Measurements from ENCODE around the gene PLA2G4A.

DNA sequence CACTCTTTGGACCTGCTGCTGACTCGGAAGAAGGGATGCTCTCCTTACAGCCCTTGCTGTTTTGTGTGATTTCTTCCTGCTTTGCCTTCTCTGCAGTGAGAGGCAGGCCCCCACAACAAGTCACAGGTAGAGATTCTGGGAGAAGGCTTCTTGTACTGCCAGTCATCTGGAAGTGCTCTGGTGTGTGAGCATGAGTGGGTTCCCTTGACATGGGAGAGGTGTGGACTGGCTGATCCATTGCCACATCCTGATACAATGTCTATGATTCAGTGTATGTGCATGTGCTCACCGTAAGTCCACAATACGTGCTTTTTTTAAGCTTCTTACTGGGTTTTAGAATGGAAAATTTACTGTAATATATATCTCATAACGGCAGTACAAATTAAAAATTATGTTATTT lies 46.0 kb upstream of the PLA2G4A start:
- TF ChIP-seq, protein P1, sequence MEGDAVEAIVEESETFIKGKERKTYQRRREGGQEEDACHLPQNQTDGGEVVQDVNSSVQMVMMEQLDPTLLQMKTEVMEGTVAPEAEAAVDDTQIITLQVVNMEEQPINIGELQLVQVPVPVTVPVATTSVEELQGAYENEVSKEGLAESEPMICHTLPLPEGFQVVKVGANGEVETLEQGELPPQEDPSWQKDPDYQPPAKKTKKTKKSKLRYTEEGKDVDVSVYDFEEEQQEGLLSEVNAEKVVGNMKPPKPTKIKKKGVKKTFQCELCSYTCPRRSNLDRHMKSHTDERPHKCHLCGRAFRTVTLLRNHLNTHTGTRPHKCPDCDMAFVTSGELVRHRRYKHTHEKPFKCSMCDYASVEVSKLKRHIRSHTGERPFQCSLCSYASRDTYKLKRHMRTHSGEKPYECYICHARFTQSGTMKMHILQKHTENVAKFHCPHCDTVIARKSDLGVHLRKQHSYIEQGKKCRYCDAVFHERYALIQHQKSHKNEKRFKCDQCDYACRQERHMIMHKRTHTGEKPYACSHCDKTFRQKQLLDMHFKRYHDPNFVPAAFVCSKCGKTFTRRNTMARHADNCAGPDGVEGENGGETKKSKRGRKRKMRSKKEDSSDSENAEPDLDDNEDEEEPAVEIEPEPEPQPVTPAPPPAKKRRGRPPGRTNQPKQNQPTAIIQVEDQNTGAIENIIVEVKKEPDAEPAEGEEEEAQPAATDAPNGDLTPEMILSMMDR (optimal IDR thresholded peaks at IDR 0.05 in 1 of 3, IDR thresholded peaks at IDR 0.05 in 1 of 3, conservative IDR thresholded peaks at IDR 0.05 in 1 of 3; ENCODE audit: extremely low read depth in 1 of 3, insufficient read depth in 2 of 3, low read length in 3 of 3) = no peak
- no peak for TF ChIP-seq EZH2 (IDR thresholded peaks at IDR 0.05; ENCODE audit: low read length)

Measured in keratinocyte (primary cell).